ENCODE data around the gene CLEC10A.

GRCh38 chr17:7048968-7049367 is 31.1 kb downstream of the CLEC10A start:
- TF ChIP-seq CTCF (IDR thresholded peaks at IDR 0.05; ENCODE audit: low read length) (no peak), EZH2 (optimal IDR thresholded peaks at IDR 0.05; ENCODE audit: low read depth, low read length) (no peak)
